ENCODE measurements around the gene IMMP2L. TPM values are rescaled to one million over a fixed set of nuclear protein-coding genes. Genes with fewer than 3 reads are reported as not detected.

Gene IMMP2L
- total and polyA plus RNA-seq, 8 donors, result 2.5 to 40.8 (median 20.0) TPM; not detected in 1

DNA sequence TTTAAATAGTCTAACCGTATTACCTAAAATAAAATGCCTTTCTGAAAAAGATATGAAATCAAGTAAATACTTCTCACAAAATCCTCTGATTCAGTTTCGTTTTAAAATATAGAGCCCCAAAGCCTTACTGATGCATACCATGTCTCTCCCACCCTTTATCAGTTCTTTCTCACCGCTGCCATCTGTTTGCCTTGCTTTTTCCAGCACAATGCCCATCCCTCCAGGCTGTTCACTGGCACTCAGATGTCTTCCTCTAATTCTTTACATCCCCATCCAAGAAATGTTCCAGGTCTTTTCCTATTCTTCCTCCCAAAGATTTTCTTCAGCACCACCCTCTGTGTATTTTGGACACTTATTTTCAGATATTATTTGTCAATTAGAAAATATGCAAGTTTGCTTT, 587.9 kb downstream of the IMMP2L start:
- TF ChIP-seq POLR2AphosphoS5 (IDR thresholded peaks at IDR 0.05) (no peak), POLR2A (IDR thresholded peaks at IDR 0.05) (no peak), EP300 (IDR thresholded peaks at IDR 0.05) (no peak), CTCF (IDR thresholded peaks at IDR 0.05) (no peak)
- no peaks in the 10 kb centered on the region for H3K9me3 ChIP-seq
- no peaks in the 10 kb centered on the region for H3K27me3 ChIP-seq
- H3K4me1 ChIP-seq, result no peaks in the 10 kb centered on the region
- no peak for DNase-seq
- no peaks in the 10 kb centered on the region for H3K36me3 ChIP-seq
- intact Hi-C loops (cut with DNase I; ENCODE audit: low total_unique reads), result no loop called here
- WGBS, 5 donors, result 82 to 87% (median 84%) methylated on average over 3 of the region's 3 CpGs
- H3K27ac ChIP-seq, result no peak overlapping the region
- H3K4me3 ChIP-seq, result no peak overlapping the region

DNA sequence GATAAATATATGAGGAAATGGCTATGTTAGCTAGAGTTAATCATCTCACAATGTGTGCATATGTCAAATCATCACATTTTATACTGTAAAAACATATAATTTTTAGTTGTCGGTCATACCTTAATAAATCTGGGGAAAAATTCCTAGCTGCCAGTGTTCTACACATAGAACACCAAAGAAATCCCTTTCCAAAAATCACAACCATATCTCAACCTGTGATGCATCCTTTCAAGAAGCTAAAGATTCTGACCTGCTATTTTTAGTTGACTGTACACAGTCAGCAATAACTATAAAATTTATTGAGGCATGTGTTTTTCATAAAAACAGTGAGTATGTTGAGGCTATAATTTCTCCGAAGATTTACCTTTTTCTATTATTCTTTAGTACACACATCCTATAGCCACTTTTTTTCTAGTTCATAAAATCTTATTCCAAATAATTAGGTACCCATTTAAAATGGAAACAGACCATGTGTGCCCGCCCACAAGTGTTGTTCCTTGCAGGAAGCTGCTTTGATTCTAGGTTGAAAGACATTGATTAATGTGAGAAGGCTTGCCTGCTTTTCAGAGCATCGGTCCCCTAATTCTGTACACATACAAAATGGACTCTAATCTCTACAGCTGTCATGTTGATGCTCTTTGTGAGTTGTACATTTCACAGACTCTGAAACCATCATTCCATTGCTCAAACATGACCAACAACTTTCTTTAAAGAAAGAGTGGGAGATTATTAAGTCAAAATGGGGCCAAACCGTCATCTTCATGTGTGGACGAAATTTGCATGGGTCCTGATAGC, 588.9 kb downstream of the IMMP2L start:
- no peaks in the 10 kb centered on the region for H3K9me3 ChIP-seq
- TF ChIP-seq POLR2AphosphoS5 (IDR thresholded peaks at IDR 0.05) (no peak), CTCF (IDR thresholded peaks at IDR 0.05) (no peak), POLR2A (IDR thresholded peaks at IDR 0.05) (no peak), EP300 (IDR thresholded peaks at IDR 0.05) (no peak)
- 80 to 92% (median 90%) methylated on average over 6 of the region's 6 CpGs for WGBS, 5 donors
- no peaks in the 10 kb centered on the region for H3K4me1 ChIP-seq
- intact Hi-C loops (cut with DNase I; ENCODE audit: low total_unique reads), result no loop called here
- no peak overlapping the region for H3K4me3 ChIP-seq
- H3K27me3 ChIP-seq, result no peaks in the 10 kb centered on the region
- H3K27ac ChIP-seq, result no peak overlapping the region
- DNase-seq, result no peak
- H3K36me3 ChIP-seq, result no peaks in the 10 kb centered on the region

DNA sequence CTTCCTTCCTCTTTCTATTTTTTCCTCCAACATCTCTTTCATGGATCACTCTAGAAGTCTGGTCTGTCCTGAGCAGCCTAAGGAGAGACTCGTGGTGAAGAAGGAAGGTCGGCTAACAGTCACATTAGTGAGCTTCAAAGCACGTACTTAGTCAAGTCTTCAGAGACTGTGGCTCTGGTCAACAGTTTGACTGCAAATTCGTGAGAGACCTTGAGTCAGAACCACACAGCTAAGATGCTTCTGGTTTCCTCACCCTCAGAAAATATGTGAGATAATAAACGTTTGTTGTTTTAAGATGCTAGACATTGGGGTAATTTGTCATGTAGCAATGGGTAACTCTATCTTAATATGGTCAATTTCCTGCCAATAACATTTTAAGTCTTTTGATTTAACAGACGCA, 597.5 kb downstream of the IMMP2L start:
- no peak for TF ChIP-seq POLR2AphosphoS5 (IDR thresholded peaks at IDR 0.05)
- TF ChIP-seq EP300 (IDR thresholded peaks at IDR 0.05), result no peak
- no peak for TF ChIP-seq CTCF (IDR thresholded peaks at IDR 0.05)
- no peak for TF ChIP-seq POLR2A (IDR thresholded peaks at IDR 0.05)
- intact Hi-C loops (cut with DNase I; ENCODE audit: low total_unique reads), result no loop called here
- Histone ChIP-seq H3K36me3 (no peaks in the 10 kb centered on the region), H3K4me3 (no peak overlapping the region), H3K27ac (no peak overlapping the region), H3K4me1 (peaks cover 0 to 6% (median 0%) of the 10 kb centered on the region in 4 donors), H3K9me3 (no peaks in the 10 kb centered on the region), H3K27me3 (no peaks in the 10 kb centered on the region)
- WGBS, 5 donors, result 59 to 73% (median 70%) methylated on average over 6 of the region's 6 CpGs
- no peak for DNase-seq

GRCh38 chr7:110962826-110963225, 599.5 kb downstream of the IMMP2L start:
- Histone ChIP-seq H3K27me3 (no peaks in the 10 kb centered on the region), H3K4me3 (no peak overlapping the region), H3K4me1 (peaks cover 0 to 6% (median 0%) of the 10 kb centered on the region in 4 donors), H3K36me3 (no peaks in the 10 kb centered on the region), H3K27ac (no peak overlapping the region), H3K9me3 (no peaks in the 10 kb centered on the region)
- whole genome bisulfite sequencing, 5 donors, result 33 to 54% (median 38%) methylated on average over 3 of the region's 3 CpGs
- no peak for DNase-seq
- TF ChIP-seq POLR2AphosphoS5 (IDR thresholded peaks at IDR 0.05) (no peak), EP300 (IDR thresholded peaks at IDR 0.05) (no peak), CTCF (IDR thresholded peaks at IDR 0.05) (no peak), POLR2A (IDR thresholded peaks at IDR 0.05) (no peak)
- intact Hi-C loops (cut with DNase I; ENCODE audit: low total_unique reads), result no loop called here
